ENCODE results near the gene TMSB15B.

DNA sequence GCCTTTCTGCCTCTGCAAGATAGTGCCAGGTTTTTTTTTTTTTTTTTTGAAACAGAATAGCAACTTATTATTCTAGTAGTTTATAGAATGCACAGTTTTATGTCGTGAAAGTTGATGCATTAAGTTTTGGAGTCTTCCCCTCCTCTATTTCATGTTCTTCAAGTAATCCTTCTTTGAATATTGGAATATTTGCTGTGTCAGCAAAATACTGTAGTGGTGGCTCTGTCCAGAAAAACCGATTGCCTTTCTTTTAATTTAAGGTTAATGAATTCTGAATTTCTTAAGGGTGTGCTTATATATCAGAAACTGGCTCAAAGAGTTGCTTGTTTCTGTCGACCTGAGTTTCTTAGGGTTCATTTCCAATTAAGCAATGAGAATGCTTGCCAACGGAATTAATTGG is 34.8 kb upstream of the TMSB15B start:
- TF ChIP-seq, protein P1, sequence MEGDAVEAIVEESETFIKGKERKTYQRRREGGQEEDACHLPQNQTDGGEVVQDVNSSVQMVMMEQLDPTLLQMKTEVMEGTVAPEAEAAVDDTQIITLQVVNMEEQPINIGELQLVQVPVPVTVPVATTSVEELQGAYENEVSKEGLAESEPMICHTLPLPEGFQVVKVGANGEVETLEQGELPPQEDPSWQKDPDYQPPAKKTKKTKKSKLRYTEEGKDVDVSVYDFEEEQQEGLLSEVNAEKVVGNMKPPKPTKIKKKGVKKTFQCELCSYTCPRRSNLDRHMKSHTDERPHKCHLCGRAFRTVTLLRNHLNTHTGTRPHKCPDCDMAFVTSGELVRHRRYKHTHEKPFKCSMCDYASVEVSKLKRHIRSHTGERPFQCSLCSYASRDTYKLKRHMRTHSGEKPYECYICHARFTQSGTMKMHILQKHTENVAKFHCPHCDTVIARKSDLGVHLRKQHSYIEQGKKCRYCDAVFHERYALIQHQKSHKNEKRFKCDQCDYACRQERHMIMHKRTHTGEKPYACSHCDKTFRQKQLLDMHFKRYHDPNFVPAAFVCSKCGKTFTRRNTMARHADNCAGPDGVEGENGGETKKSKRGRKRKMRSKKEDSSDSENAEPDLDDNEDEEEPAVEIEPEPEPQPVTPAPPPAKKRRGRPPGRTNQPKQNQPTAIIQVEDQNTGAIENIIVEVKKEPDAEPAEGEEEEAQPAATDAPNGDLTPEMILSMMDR (IDR thresholded peaks at IDR 0.05 in 4 of 5, conservative IDR thresholded peaks at IDR 0.05 in 1 of 5): no peak
- TF ChIP-seq POLR2A (IDR thresholded peaks at IDR 0.05): no peak

All from gastrocnemius medialis (tissue), 4 donors.